ENCODE results near the gene PRADC1.

DNA sequence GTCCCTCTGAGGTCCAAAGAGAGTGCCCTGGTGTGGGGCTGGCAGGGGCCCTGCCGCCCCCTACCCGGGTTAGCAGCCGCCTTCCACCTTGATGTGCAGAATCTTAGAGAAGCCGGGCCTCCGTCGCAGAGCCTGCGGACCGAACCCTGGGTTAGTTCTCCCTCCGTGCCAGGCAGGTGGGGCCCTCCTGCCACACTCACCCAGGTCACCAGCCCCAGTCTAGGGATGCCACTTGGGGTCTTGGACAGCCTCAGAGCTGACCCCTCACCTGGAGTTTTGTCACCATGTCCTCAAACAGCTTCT, 25.8 kb upstream of the PRADC1 start:
- TF ChIP-seq EZH2 (IDR thresholded peaks at IDR 0.05; ENCODE audit: insufficient read depth, poor library complexity, severe bottlenecking): no peak
- no peak for TF ChIP-seq EZH2phosphoT487 (IDR thresholded peaks at IDR 0.05; ENCODE audit: insufficient read depth, low read depth)

Data from GM23248 (cell line).